Spleen (tissue), 7 donors: ENCODE data around the gene CDH3.

Experiments used
- CTCF ChIP-seq, 11 experiments: fragments of 200-600 bp in 7 of 11; fragments of 450-650 bp in 4 of 11; sonication (generic) in 4 of 11; IDR thresholded peaks in 8 of 11; conservative IDR thresholded peaks in 3 of 11; 1 replicate in 7 of 11; 2 replicates in 4 of 11; pipeline versions ENCODE4 v1.4.0 to v1.8.0; 2016 to 2021; ENCODE audit warnings: antibody characterized with exemption in 11 of 11, inconsistent platforms in 4 of 11, mild to moderate bottlenecking in 1 of 11
- POLR2A ChIP-seq, 3 donors: fragments of 450-650 bp; IDR thresholded peaks; one replicate each; pipeline ENCODE4 v1.5.1; 2017; ENCODE audit warnings: antibody characterized with exemption in 3 of 3, mild to moderate bottlenecking in 1 of 3
- POLR2AphosphoS5 ChIP-seq, 3 donors: sonication (generic); formaldehyde crosslinking; IDR thresholded peaks; one replicate each; pipeline ENCODE4 v1.5.1; 2017; ENCODE audit warnings: antibody characterized with exemption in 3 of 3
- donor health status: DM: no; HTN: no; CAD: no; lungs with moderate emphysema.
- donor health status: DM: no; HTN: no; CAD: no.
- donor health status: DM: no; HTN: no; CAD: no.

GRCh38 chr16:68743664-68744063 lies 98.6 kb downstream of the CDH3 start:
- no peak for TF ChIP-seq CTCF (IDR thresholded peaks at IDR 0.05 in 8 of 11, conservative IDR thresholded peaks at IDR 0.05 in 3 of 11)
- no peak for TF ChIP-seq POLR2AphosphoS5 (IDR thresholded peaks at IDR 0.05)
- no peak for TF ChIP-seq POLR2A (IDR thresholded peaks at IDR 0.05)
